Activated naive CD8-positive, alpha-beta T cell (primary cell): Measurements from ENCODE around the gene PSRC1.

Experiments used
- H3K27ac Mint-ChIP-seq: one replicate; pipeline ENCODE4 v1.8.0; 2021; ENCODE audit warnings: mixed read lengths
- H3K27me3 Mint-ChIP-seq: one replicate; pipeline ENCODE4 v1.8.0; 2021; ENCODE audit warnings: mixed read lengths
- H3K36me3 Mint-ChIP-seq: one replicate; pipeline ENCODE4 v1.8.0; 2021; ENCODE audit warnings: mixed read lengths
- H3K4me1 Mint-ChIP-seq: one replicate; pipeline ENCODE4 v1.8.0; 2021; ENCODE audit warnings: low read depth, mixed read lengths
- H3K4me3 Mint-ChIP-seq: one replicate; pipeline ENCODE4 v1.8.0; 2021; ENCODE audit warnings: mild to moderate bottlenecking, mixed read lengths
- H3K9me3 Mint-ChIP-seq: one replicate; pipeline ENCODE4 v1.8.0; 2021; ENCODE audit warnings: low read depth, mixed read lengths

The PSRC1 gene

DNA sequence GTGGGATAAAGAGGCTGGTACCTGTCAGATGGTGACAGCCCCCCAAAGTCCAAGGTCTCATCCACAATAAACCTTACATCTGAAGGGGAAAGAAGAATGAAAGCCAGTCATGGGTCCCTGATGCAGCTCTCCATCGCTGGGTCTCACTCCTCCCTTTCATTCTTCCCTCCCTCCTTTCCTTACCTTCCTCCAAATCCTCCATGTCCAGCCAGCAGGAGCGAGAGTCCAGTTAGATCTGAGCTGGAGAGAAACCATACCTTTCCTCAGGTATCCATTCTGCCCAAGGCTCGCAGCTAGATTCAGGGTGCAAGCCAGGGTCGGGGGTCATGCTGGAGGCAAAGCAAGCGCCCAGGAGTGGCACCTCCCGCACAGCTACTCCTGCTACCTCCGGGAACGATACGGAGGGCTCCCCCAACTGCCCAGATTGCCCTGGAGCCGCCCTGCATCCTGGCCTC, 421 bp downstream of the PSRC1 start:
- H3K4me1 Mint-ChIP-seq = peaks cover 9% of the 10 kb centered on the region
- H3K9me3 Mint-ChIP-seq = no peaks in the 10 kb centered on the region
- H3K36me3 Mint-ChIP-seq = no peaks in the 10 kb centered on the region
- H3K27me3 Mint-ChIP-seq = no peaks in the 10 kb centered on the region
- H3K4me3 Mint-ChIP-seq = peak overlapping the region; percentile 97
- H3K27ac Mint-ChIP-seq = no peak overlapping the region

GRCh38 chr1:109281680-109282496, 1.1 kb downstream of the PSRC1 start:
- Mint-ChIP-seq H3K27me3 (no peaks in the 10 kb centered on the region), H3K4me3 (peak overlapping the region; percentile 97), H3K4me1 (peaks cover 12% of the 10 kb centered on the region), H3K27ac (no peak overlapping the region), H3K9me3 (no peaks in the 10 kb centered on the region), H3K36me3 (no peaks in the 10 kb centered on the region)

DNA sequence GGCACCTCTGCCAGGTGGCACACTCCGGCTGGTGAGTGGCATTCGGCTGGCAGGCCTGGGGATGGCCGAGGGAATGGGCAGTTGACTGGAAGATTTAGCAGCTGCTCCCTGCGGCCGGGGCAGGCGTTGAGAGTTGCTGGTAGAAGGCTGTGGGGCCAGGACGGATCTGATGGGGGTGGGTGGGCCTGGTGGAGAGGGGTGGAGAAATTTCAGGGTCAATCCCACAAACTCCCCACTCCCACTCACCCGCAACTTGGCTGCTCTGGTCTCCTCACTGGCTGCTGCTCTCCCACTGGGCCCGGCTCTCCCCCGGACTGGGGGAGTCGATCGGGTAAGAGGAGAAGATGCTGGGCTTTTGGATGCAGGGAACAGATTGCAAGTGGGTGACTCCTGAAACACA, 2.1 kb downstream of the PSRC1 start:
- H3K9me3 Mint-ChIP-seq = no peaks in the 10 kb centered on the region
- H3K4me1 Mint-ChIP-seq = peaks cover 12% of the 10 kb centered on the region
- H3K27ac Mint-ChIP-seq = no peak overlapping the region
- no peaks in the 10 kb centered on the region for H3K27me3 Mint-ChIP-seq
- no peak overlapping the region for H3K4me3 Mint-ChIP-seq
- no peaks in the 10 kb centered on the region for H3K36me3 Mint-ChIP-seq

DNA sequence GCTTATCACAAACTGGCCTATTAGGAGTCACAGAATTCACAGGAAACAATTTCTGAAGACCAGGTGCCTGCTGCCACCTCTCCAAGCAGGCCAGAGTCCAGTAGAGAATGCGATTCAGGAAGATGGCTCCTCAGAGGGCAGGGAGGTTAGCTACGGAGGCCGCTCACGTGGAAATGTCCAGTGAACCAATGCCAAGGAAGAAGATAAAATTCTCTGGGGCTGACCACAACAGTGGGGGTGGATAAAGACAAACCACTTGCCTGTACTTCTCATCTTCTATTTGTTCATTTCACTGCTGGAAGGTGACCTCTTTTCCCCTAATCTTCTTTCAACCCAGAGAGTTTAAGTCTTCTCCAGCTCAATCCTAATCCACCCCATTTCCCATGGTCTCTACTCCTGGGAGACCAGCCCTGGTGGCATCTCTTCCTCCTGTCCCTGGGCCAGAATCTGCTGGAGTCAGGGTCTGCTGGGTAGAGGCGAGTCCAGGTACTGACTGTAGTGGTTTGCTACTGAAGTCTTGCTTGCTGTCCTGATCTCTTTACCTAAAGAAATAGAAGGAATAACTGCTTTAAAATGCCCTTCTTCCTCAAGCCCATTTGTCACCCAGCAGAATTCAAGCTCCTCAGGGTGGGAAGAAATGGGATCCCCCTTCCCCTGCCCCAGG, 3.2 kb downstream of the PSRC1 start:
- Mint-ChIP-seq H3K4me1 (peaks cover 12% of the 10 kb centered on the region), H3K27ac (no peak overlapping the region), H3K9me3 (no peaks in the 10 kb centered on the region), H3K27me3 (no peaks in the 10 kb centered on the region), H3K4me3 (no peak overlapping the region), H3K36me3 (no peaks in the 10 kb centered on the region)

- no peaks in the 10 kb centered on the region for H3K36me3 Mint-ChIP-seq
- no peaks in the 10 kb centered on the region for H3K27me3 Mint-ChIP-seq
- H3K4me3 Mint-ChIP-seq = no peak overlapping the region
- H3K27ac Mint-ChIP-seq = no peak overlapping the region
- H3K4me1 Mint-ChIP-seq = peaks cover 3% of the 10 kb centered on the region
- H3K9me3 Mint-ChIP-seq = no peaks in the 10 kb centered on the region
These were observed 5.3 kb downstream of the PSRC1 start for GRCh38 chr1:109277434-109278204.

DNA sequence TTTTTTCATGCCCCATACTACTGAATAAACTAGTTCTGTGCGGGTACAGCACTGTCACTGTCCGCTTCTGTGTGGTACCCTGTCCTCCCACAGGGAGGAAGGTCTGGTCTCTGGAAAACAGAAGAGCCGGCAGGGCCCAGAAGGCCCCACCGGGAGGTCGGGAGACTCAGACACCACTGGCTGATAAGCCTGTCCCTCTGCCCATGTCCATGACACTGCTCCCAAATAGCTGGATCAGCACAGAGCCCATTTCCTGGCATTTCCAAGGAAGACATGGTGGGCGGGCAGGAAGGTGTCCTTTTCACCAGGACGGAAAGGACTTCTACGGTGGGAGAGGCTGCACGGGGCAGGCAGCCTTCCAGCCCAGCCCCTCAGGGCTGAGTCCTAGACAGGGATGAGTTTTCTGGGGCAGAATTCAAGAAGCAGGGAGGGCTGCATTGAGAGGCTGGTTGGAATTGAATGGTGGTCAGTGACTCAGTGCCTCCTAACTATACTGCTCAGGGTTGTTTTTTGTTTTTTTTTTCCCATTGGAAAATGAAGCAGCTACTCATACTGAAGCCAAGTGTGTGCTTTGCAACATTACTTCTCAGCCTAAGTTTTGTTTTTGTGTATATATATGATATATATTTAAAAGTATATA, 7.1 kb downstream of the PSRC1 start:
- no peaks in the 10 kb centered on the region for H3K27me3 Mint-ChIP-seq
- no peaks in the 10 kb centered on the region for H3K36me3 Mint-ChIP-seq
- no peaks in the 10 kb centered on the region for H3K9me3 Mint-ChIP-seq
- H3K4me1 Mint-ChIP-seq = peaks cover 3% of the 10 kb centered on the region
- H3K27ac Mint-ChIP-seq = no peak overlapping the region
- H3K4me3 Mint-ChIP-seq = no peak overlapping the region

DNA sequence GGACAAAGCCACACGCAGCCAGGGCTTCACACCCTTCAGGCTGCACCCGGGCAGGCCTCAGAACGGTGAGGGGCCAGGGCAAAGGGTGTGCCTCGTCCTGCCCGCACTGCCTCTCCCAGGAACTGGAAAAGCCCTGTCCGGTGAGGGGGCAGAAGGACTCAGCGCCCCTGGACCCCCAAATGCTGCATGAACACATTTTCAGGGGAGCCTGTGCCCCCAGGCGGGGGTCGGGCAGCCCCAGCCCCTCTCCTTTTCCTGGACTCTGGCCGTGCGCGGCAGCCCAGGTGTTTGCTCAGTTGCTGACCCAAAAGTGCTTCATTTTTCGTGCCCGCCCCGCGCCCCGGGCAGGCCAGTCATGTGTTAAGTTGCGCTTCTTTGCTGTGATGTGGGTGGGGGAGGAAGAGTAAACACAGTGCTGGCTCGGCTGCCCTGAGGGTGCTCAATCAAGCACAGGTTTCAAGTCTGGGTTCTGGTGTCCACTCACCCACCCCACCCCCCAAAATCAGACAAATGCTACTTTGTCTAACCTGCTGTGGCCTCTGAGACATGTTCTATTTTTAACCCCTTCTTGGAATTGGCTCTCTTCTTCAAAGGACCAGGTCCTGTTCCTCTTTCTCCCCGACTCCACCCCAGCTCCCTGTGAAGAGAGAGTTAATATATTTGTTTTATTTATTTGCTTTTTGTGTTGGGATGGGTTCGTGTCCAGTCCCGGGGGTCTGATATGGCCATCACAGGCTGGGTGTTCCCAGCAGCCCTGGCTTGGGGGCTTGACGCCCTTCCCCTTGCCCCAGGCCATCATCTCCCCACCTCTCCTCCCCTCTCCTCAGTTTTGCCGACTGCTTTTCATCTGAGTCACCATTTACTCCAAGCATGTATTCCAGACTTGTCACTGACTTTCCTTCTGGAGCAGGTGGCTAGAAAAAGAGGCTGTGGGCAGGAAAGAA, 8.1 kb downstream of the PSRC1 start:
- H3K36me3 Mint-ChIP-seq = peaks cover 2% of the 10 kb centered on the region
- peaks cover 3% of the 10 kb centered on the region for H3K4me1 Mint-ChIP-seq
- no peak overlapping the region for H3K4me3 Mint-ChIP-seq
- no peaks in the 10 kb centered on the region for H3K9me3 Mint-ChIP-seq
- H3K27ac Mint-ChIP-seq = no peak overlapping the region
- H3K27me3 Mint-ChIP-seq = no peaks in the 10 kb centered on the region

DNA sequence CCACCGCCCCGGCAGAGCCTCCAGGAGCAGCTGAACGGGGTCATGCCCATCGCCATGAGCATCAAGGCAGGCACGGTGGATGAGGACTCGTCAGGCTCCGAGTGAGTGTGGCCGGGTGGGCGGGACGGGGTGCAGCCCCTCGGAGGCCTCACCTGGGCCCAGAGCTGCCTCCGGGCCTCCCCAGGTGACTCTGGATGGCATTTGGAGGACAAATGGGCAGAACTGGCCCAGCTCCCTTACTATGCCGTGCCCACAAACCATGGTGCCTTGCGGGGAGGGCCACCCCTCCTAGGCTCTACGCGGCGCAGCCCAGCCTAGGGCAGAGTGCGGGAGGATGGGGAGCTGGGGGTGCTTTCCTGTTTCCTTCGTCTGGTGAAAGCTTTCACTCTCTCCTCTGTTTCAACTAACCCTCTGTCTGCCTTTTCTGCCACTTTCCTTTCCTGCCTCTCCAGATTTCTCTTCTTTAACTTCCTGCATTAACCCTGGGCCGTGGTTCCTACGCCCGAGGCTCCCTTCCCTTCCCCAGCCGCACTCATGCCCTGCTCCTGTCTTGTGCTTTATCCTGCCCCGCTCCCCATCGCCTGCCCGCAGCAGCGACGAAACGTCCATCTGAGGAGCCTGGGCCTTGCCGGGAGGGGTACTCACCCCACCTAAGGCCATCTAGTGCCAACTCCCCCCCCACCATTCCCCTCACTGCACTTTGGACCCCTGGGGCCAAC, 9.2 kb downstream of the PSRC1 start:
- Mint-ChIP-seq H3K27ac (no peak overlapping the region), H3K4me1 (peaks cover 3% of the 10 kb centered on the region), H3K4me3 (no peak overlapping the region), H3K36me3 (peaks cover 2% of the 10 kb centered on the region), H3K9me3 (no peaks in the 10 kb centered on the region), H3K27me3 (no peaks in the 10 kb centered on the region)

GRCh38 chr1:109272831-109273547, 10.0 kb downstream of the PSRC1 start:
- H3K9me3 Mint-ChIP-seq = no peaks in the 10 kb centered on the region
- H3K4me1 Mint-ChIP-seq = peaks cover 3% of the 10 kb centered on the region
- no peaks in the 10 kb centered on the region for H3K27me3 Mint-ChIP-seq
- no peak overlapping the region for H3K4me3 Mint-ChIP-seq
- H3K27ac Mint-ChIP-seq = no peak overlapping the region
- H3K36me3 Mint-ChIP-seq = peaks cover 2% of the 10 kb centered on the region

- H3K9me3 Mint-ChIP-seq = no peaks in the 10 kb centered on the region
- H3K36me3 Mint-ChIP-seq = peaks cover 2% of the 10 kb centered on the region
- H3K4me1 Mint-ChIP-seq = peaks cover 2% of the 10 kb centered on the region
- no peak overlapping the region for H3K27ac Mint-ChIP-seq
- H3K27me3 Mint-ChIP-seq = no peaks in the 10 kb centered on the region
- no peak overlapping the region for H3K4me3 Mint-ChIP-seq
These were observed 10.7 kb downstream of the PSRC1 start for GRCh38 chr1:109272021-109272799.

DNA sequence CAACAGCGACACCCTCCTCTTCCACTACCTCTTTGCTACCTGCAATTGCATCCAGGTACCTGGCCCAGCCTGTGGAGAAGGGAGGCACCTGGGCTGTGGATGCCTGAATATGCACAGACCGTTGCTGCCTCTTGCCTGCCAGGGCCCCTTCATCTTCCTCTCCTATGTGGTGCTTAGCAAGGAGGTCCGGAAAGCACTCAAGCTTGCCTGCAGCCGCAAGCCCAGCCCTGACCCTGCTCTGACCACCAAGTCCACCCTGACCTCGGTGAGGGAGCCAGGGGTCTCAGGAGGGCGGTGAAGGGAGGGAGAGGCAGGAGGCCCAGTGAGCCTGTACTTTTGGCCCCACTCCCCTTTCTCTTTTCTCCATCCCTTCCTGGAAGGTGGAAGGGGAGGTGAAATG, 11.5 kb downstream of the PSRC1 start:
- H3K36me3 Mint-ChIP-seq = peaks cover 2% of the 10 kb centered on the region
- no peak overlapping the region for H3K27ac Mint-ChIP-seq
- no peak overlapping the region for H3K4me3 Mint-ChIP-seq
- H3K9me3 Mint-ChIP-seq = no peaks in the 10 kb centered on the region
- no peaks in the 10 kb centered on the region for H3K4me1 Mint-ChIP-seq
- no peaks in the 10 kb centered on the region for H3K27me3 Mint-ChIP-seq

DNA sequence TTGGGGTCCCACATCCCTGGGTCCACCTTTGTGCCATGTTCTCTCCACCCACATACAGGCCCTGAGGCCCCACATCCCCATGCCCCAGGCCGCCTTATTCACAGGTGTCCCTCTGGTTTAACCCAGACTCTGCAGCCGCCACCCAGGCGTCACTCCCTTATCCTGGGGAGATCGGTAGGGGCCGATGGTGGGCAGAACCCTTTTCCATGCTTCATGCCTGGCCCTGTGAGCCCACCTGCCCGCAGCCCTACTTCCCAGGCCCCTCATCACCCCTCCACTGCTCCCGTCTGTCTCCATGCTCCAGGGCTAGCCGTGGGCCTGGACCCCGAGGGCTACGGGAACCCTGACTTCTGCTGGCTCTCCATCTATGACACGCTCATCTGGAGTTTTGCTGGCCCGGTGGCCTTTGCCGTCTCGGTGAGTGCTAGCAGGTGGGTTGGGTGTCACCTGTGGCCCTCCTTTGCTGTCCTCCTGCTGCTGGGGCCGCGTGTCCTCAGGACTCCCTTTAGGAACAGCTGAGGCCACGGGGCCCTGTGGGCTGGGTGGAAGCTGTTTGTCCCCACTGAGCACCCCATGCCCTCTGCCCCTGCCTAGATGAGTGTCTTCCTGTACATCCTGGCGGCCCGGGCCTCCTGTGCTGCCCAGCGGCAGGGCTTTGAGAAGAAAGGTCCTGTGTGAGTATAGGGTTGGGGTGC, 12.2 kb downstream of the PSRC1 start:
- no peaks in the 10 kb centered on the region for H3K9me3 Mint-ChIP-seq
- peaks cover 2% of the 10 kb centered on the region for H3K36me3 Mint-ChIP-seq
- H3K27ac Mint-ChIP-seq = no peak overlapping the region
- H3K4me3 Mint-ChIP-seq = no peak overlapping the region
- no peaks in the 10 kb centered on the region for H3K27me3 Mint-ChIP-seq
- H3K4me1 Mint-ChIP-seq = no peaks in the 10 kb centered on the region
